GM19324 (cell line): ENCODE results near the gene PGA3.
"Not testable (repeated sequence)": the region's sequence is repeated elsewhere in the genome, so short reads cannot be mapped to it uniquely, and the experiment has no call there.

Source experiments
- ATAC-seq: cut with Tn5 transposase; IDR thresholded peaks from one replicate; pipeline ENCODE4 v1.9.1; 2021; ENCODE audit warnings: mild to moderate bottlenecking, moderate library complexity; ENCODE audit not compliant: unreplicated experiment, low FRiP score

The PGA3 gene

DNA sequence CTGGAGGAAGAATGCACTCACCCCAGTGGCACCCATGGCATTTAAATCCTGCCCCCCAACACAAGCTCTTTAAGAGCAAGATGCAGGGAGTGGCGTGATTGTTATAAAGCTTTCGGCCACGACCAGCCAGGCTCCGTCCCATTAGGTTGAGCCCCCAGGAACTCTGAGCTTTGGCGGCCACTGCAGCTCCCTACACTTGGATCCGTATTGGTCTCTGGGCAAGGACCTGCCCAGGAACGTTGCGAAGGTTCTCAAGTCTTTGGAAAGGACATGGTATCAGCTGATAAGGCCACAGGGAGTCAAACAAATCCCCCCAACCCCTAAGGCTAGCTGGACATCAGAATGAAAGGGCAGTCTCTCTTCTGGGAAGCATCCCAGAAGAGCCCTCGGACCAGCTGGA is 32.7 kb upstream of the PGA3 start:
- ATAC-seq, result no peak

DNA sequence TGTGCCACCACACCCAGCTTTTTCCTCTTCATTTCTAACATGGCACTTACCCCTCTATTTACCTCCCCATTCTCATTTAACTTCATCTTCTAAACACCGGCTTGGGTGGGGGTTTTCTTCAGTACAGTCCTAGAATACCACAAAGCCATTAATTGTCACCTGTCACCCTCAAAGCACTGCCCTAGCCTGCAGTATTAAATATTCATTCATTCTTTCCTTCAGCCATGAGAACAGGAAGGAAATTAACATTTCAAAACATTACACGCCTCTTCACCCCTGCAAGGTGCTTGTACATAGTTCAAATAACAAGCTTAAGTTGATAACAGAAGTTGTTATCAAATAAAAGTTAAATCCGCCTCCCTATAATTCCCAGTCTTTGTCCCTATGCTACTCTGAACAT is 31.4 kb upstream of the PGA3 start:
- no peak for ATAC-seq

DNA sequence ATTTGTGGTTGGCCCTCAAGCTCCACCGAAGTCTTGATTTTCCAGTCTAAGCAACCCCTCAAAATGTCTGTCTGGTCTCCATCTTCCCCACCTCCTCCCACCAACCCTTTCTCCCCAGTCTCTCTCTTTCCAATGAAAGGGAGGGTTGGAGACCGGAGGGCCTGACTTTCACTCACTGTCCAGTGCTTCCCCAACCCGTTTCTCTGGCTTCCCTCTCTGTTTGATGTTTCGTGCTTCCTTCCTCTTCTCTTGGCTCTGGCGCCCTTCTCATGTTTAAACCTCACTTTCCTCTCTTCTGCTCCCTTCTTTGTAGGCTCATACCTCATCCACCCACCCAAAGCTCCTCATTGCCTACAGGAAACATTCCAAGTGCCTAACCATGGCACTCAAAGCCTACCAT is 31.0 kb upstream of the PGA3 start:
- no peak for ATAC-seq

DNA sequence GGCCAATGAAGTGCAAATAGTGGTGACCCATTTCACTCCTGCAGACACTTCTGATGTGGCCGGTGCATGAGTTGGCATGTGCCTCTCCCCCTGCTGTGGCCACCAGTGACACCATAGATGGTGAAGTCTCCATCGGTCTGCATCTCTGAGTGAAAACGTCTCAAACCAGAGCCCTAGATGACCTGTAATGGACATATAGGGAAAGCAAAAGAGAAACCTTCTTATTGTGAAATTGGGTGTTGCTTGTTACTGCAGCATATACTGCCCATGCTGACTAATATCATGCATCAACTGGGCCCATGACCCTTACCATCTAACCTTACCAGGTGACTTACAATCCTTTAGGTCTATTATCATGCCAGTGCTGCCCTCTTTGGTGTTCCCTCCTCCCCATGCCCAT is 30.4 kb upstream of the PGA3 start:
- no peak for ATAC-seq

DNA sequence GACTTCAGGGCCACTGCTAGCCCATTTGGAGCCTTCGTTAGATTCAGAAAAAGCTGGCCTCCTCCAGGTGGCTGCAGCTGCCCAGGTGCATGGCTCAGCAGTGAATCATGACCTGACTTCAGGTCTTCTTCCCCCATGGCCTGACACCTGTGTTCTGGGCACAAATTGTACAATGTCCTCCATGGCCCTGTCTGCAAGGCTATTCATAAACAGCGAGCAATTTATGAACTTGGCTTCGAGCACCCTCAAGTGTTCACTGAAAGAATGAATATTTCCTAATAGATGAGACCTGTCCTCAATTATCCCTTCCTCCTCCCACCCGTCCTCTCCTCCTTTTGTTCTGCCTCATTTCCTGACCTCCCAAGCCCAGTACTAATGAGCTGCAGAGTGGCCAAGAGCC is 29.9 kb upstream of the PGA3 start:
- ATAC-seq, result no peak

DNA sequence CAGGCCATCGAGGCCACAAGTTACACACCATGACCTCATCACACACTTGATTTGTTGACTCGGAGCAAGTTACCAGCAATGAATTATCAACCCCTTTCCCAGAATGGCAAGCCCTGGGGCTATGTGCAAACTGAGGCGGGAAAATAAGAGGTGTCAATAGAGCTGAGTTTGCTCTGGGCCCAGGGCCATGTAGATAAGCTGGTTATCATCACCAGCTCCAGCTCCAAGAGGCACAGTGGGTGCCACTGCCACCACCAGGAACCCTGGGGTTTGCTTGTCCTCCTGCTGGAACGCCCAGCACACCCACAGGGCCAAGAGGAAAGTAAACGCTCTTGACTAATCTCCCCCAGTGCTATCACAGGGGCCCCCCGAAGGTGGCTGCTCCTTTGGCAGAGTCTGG is 29.0 kb upstream of the PGA3 start:
- ATAC-seq, result no peak

DNA sequence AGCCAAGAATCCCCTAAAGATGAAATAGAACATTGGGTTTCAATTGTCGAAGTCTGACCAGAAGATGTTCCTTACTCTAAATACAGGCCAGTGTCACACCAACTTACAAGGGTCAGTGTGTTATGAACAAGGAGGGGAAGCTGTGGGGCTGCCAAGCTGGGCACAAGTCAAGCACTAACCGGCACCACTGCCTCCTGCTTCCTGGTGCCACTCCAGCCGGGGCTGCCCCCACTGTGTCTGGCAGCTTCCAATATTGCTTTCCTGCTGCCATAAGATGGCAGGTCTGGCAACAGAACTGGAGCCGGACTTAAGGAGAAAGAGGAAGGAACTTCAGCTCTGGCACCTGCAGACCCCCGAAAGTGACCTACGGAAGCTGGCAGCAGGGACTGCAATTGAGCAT is 28.4 kb upstream of the PGA3 start:
- ATAC-seq, result no peak

DNA sequence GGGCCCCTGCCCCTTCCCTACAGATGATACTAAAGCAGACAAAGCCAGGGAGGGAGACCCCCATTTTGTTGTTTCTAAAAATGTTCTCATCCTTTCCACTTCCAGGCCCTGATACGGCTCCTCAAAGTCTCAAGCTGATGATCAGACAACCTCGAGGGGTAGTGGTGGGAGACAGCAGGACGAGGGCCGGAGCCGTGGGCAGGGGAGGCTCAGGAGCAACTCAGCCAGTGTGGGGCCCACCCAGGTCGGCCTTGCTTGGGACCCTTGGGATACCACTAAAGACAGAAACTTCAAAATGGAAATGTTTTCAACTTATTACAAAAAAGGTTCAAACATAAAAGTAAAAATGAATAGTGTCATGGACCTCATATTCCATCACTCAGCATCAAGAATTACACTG is 26.9 kb upstream of the PGA3 start:
- ATAC-seq, result no peak

DNA sequence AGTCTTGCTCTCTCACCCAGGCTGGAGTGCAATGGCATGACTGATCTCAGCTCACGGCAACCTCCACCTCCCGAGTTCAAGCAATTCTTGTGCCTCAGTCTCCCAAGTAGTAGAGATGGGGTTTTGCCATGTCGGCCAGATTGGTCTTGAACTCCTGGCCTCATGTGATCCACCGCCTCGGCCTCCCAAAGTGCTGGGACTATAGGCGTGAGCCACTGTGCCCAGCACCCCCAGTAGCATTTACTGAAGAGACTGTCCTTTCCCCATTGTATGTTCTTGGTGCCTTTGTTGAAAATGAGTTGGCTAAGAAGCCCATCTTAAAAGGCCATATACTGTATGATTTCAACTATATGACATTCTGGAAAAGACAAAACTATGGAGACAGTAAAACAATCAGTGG is 23.1 kb upstream of the PGA3 start:
- not testable (repeated sequence) for ATAC-seq

DNA sequence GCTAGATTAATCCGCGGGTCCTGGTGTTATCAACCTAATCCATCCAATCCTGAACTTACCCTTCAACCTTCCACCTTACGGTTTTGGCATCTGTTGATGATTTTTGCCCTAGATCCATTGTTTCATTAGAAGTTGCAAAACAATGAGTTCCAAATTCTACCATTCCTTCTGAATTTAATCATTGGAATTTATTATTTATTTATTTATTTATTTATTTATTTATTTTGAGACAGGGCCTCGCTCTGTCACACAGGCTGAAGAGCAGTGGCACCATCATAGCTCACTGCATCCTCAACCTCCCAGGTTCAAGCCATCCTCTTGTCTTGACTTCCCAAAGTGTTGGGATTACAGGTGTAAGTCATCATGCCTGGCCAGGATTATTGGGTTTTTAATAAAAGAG is 21.8 kb upstream of the PGA3 start:
- no peak for ATAC-seq

DNA sequence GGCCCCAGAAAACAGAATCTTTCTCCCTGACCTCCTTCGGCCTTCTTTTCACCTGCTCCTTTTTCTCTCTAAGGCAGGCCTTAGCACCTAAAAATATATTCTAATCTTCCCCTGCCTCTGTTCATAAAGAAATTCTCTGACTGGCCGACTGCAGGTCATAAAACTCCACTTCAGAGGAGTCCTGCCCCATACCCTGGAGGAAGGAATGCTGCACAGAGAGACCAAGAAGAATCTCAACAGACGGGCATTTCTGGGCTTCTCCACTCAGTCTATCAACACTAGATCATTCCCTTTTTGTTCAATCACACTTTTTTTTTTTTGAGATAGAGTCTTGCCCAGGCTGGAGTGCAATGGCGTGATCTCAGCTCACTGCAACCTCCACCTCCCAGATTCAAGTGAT is 19.7 kb upstream of the PGA3 start:
- no peak for ATAC-seq

DNA sequence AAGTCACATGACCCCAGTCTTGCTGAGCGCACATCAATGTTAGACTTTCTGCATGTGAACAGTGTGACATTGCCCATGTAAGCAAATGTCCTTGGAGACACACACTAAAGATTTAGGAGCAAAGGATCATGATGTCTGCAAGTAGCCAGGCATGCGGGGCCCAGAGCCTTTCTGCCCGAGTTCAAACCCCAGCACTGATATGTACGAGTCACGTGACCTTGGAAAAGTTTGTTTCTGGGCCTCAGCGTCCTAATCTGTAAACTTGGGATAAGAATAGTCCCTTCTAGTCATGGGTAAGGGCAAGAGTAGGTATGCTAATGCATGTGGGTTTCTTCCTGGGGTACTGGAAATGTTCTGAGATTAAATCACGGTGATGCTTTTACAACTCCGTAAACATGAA is 16.8 kb upstream of the PGA3 start:
- ATAC-seq, result no peak

DNA sequence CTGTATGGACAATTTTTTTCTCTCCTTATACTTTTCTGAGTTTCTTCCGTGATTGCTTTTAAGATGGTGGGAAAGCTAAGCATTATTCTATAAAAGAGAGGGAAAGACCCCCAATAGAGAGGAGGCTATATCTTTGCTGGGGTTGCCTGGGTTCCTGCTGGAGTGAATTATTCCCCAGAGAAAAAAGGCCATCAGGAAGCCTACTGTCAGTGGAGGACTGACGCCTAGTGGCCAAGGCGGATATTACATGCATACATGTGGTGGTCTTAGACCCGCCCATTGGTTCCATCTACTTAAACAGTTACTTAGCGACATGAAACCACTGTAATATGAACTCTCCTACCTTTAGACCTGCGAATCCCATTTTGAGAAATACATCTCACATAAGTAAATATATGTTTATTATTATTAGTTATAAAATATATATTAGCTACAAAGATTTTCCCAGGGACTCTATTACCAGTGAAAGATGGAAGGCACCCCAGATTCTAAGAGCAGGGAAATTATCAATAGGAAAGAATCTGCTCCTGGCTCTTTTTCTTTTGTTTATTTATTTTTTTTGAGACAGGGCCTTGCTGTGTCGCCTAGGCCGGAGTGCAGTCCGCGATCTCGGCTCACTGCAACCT is 15.7 kb upstream of the PGA3 start:
- ATAC-seq, result no peak

DNA sequence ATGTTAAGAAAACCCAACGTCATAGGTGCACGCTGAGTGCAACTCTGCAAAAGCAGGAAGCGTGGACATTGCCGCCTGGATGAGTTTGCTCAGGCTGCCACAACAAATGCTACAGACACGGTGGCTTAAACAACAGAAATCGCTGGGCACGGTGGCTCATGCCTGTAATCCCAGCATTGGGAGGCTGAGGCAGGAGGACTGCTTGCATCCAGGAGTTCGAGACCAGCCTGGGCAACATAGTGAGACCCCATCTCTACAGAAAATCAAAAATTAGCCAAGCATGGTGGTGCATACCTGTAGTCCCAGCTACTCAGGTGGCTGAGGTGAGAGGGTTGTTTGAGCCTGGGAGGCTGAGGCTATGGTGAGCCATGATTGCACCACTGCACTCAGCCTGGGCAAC is 13.4 kb upstream of the PGA3 start:
- ATAC-seq, result no peak

DNA sequence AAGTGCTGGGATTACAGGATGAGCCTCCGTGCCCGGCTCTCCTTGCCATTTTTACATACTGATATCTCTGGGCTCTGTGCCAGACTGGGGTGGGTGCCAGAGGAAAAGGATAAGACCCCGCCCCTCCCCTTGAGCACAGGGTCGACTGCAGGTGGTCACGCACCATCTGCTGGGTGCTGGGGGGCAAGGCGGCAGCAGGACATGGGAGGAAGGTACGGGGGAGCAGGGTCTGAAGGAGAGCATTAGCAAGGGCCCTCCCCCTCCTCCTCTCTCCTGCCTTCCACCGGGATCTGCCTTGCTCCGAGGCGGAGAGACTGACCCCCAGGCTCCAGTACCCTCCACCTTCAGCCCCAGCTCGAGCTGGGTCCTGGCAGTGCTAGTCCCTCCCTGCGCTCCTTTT is 9.7 kb upstream of the PGA3 start:
- ATAC-seq, result no peak

DNA sequence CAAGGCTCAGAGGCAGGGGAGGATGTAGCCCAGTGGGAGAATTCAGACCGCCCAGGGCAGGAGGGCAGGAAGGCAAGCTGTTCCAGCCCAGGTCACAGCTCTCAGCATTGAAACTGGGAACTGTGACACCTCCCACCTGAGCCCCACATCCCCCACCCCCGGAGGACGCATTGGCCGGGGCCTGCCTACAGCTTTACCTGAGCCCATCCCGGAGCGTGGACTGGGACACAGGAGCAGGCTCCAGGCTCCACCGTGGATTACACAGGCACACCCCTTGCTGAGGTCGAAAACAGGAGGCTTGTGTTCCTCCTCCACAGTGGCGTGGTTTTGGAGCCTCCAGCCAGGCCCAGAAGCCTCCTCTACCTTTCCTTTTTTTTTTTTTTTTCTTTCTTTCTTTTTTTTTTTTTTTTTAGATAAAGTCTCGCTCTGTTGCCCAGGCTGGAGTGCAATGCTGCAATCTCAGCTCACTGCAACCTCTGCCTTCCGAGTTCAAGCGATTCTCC is 9.1 kb upstream of the PGA3 start:
- ATAC-seq, result no peak

DNA sequence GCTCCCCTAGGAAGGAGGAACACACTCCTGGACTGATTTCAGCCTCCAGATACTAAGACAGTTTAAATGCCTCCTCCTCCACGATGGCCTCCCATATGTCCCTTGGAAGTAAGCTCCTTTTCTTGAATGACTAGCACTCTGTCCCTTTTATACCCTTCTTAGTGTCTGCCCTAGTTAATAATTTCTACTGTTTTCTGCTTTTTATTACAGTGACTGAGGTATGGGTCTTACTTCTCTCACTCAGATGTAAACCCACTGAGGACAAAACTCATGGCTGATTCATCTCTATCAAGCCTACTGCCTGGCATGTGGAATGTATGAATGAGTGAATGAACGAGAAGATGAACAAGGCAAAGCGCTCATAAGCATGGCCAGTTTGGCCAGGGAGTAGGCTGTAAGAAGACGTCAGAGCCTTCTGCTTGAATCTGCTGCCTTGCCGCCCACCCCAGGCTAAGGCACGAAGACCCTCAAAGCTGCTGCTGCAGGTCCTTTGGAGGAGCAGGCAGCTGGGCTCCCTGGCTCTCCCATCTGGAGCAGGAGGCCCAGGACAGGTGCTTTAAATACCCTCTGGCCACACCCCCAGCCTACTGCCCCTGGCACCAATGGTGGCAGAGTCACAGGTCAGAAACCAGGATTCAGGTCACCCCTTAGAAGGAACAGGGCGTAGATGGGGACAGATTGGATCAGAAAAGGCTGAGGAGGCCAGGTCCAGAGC is 8.2 kb upstream of the PGA3 start:
- no peak for ATAC-seq

DNA sequence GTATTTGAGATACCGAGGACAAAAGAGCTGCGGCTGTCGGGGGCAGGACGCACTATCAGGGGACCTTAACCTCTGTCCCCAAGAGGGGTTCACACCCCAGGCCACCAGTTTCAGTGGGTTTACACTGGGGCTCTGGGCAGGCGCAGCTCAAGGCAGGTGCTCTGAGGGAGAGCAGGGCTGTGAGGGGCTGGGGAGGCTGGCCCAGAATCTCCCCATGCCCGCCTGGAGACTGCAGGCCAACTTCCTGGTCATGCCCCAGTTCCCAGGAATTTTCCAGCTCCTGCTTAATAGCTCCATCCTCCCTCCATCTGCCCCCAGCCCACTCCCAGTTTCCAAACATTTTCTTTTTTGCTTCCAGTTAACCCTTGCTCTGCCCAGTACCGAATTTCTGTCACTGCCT is 7.6 kb upstream of the PGA3 start:
- ATAC-seq, result no peak

DNA sequence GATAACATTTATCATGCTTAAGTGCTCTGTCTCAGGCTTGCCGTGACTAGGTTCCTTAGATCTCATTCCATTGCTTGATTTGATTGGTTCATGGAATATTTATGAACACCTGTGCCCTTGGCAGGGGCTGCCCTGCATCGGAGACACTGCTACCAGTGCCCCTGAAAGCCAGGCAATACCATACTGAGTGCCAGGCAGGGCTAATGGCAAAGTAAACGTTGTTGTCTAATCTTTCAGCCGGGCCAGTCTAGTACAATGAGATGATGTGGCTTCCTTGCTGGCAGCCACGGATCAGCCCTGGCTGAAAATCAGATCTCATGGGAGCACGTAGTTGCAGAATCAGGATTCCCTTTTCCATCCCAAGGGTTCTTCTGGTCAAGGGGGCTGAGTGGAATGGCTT is 5.0 kb upstream of the PGA3 start:
- no peak for ATAC-seq

DNA sequence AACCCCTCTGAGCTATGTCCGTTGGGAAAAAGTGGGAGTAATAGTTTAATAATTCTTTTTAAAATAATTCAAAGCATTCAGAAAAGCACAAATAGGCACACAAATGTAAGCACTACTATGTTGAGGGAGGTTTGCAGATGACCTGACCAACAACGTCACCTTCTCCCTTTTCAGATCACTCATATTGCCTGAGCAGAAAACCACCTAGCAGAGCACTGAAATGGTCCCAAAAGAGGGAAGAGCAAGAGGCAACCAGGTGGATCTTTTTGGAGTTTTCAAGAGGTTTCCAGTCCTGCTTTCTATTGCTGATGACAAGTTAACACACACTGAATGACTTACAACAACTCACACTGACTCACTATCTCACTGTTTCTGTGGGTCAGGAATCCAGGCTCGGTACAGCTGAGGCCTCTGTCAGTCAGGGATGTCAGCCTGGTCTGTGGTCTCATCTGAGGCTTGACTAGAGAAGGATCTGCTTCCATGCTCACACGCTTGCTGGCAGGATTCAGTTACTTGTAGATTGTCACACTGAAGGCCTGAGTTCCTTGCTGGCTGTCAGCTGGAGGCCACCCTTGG is 4.3 kb upstream of the PGA3 start:
- ATAC-seq, result no peak

DNA sequence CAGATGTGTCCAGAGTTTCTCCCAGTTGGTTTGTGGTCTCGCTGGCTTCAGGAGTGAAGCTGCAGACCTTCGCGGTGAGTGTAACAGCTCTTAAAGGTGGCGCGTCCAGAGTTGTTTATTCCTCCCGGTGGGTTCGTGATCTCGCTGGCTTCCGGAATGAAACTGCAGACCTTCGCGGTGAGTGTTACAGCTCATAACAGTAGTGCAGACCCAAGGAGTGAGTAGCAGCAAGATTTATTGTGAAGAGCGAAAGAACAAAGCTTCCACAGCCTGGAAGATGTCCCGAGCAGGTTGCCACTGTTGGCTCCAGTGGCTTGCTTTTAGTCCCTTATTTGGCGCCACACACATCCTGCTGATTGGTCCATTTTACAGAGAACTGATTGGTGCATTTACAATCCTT is 1.8 kb upstream of the PGA3 start:
- ATAC-seq, result no peak

DNA sequence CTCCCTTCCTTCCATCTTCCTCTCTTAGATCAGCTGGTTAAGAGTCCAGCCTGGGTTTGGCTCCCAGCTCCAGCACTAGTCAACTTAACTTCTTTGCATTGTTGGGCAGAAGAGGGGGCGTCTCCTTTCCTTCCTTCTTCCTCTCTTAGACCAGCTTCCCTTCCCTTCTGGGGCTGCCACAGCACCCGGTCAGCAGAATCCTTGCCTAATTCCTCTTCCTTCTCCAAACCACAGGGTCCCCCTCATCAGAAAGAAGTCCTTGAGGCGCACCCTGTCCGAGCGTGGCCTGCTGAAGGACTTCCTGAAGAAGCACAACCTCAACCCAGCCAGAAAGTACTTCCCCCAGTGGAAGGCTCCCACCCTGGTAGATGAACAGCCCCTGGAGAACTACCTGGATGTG is 558 bp downstream of the PGA3 start:
- ATAC-seq, result not testable (repeated sequence)
